Thyroid gland (tissue), 4 donors: ENCODE results near the gene NKD1. TPM values are rescaled to one million over a fixed set of nuclear protein-coding genes. Genes with fewer than 3 reads are reported as not detected.

Experiments used
- DNase-seq, 2 donors: peaks; one replicate each; pipeline ENCODE4 v3.0.0-alpha.2; 2019
- H3K27ac ChIP-seq, 3 donors: fragments of 200-600 bp; sonication (generic); 1 replicate in 2 of 3; 2 replicates in 1 of 3; pipeline ENCODE4 v1.5.1; 2016 to 2019; ENCODE audit warnings: mild to moderate bottlenecking in 1 of 3, moderate library complexity in 1 of 3
- H3K27me3 ChIP-seq: fragments of 200-600 bp; sonication (generic); one replicate; pipeline ENCODE4 v1.5.1; 2019
- H3K36me3 ChIP-seq, 2 donors: fragments of 200-600 bp; sonication (generic); one replicate each; pipeline ENCODE4 v1.5.1; 2016 to 2019
- H3K4me1 ChIP-seq, 2 donors: fragments of 200-600 bp; sonication (generic); one replicate each; pipeline ENCODE4 v1.5.1; 2017 to 2019
- H3K4me3 ChIP-seq, 3 donors: fragments of 200-600 bp; sonication (generic); replicated peaks in 1 of 3; 1 replicate in 2 of 3; 2 replicates in 1 of 3; pipeline ENCODE4 v1.5.1; 2016; ENCODE audit warnings: mild to moderate bottlenecking in 1 of 3
- H3K9me3 ChIP-seq: fragments of 200-600 bp; sonication (generic); one replicate; pipeline ENCODE4 v1.5.1; 2017
- CTCF ChIP-seq, 6 experiments: fragments of 200-600 bp in 3 of 6; fragments of 450-650 bp in 3 of 6; sonication (generic) in 3 of 6; IDR thresholded peaks; one replicate each; pipeline ENCODE4 v1.5.1; 2016 to 2019; ENCODE audit warnings: antibody characterized with exemption in 6 of 6, mild to moderate bottlenecking in 2 of 6, inconsistent platforms in 1 of 6, moderate library complexity in 1 of 6
- POLR2A ChIP-seq, 2 donors: fragments of 450-650 bp; IDR thresholded peaks; one replicate each; pipeline ENCODE4 v1.6.1; 2017; ENCODE audit warnings: antibody characterized with exemption in 2 of 2, mild to moderate bottlenecking in 2 of 2, moderate library complexity in 1 of 2
- WGBS, 2 donors: methylation state at CpG; one replicate each; pipeline ENCODE4 v1.1.5; 2017; 5-methylcytosine and 5-hydroxymethylcytosine counted together
- intact Hi-C: fragments of 100-400 bp; cut with DNase I; formaldehyde crosslinking; loops from one replicate; pipeline ENCODE4 v1.15.1; 2023
- total RNA-seq, 4 donors: library from RNA; depleted of rRNA; stranded (reverse); fragments of >200 nt; gene quantifications; one replicate each; pipeline ENCODE4 v1.2.3, GENCODE V29; 2016

Gene NKD1
- total RNA-seq, 4 donors from 2014 or later = 0.63 to 13.8 (median 1.1) TPM

DNA sequence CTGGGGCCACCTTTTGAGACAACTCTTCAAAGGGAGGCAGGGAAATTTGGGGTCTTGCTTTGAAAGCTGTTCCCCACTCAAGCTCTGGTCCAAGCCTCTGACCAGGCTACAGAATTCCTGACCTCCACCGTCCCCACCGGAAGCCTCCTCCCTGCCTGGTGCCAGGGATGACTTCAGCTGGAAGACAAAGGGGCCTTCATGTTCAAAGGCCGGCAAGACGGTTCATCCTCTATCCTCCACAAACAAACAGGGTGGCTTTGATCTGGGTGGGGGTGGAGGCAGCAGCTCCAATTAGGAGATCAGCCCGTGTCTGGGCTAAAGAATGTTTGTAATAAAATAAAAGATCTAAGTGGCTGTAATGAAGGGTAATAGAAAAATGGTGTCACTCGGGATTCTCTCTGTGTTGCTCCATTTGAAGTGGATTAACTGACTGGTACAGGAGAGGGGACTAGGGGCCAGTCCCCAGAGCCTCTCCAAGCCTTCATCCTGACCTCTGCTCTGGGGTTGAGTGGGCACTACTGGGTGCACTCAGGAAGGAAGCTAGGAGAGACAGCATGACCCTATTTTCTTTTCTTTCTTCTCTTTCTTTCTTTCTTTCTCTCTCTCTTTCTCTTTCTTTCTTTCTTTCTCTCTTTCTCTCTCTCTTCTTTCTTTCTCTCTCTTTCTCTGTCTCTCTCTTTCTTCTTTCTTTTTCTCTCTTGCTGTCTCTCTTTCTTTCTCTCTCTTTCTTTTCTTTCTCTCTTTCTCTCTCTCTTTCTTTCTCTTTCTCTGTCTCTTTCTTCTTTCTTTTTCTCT is 27.5 kb upstream of the NKD1 start:
- Histone ChIP-seq H3K27me3 (no peaks in the 10 kb centered on the region), H3K4me3 (no peak overlapping the region), H3K36me3 (no peaks in the 10 kb centered on the region), H3K4me1 (no peaks in the 10 kb centered on the region), H3K9me3 (no peaks in the 10 kb centered on the region), H3K27ac (no peak overlapping the region)
- no peak for DNase-seq
- intact Hi-C loops = no loop called here
- no peak for TF ChIP-seq CTCF (IDR thresholded peaks at IDR 0.05)
- TF ChIP-seq POLR2A (IDR thresholded peaks at IDR 0.05) = no peak
- WGBS, 2 donors = 40 to 52% methylated on average over 6 of the region's 6 CpGs

DNA sequence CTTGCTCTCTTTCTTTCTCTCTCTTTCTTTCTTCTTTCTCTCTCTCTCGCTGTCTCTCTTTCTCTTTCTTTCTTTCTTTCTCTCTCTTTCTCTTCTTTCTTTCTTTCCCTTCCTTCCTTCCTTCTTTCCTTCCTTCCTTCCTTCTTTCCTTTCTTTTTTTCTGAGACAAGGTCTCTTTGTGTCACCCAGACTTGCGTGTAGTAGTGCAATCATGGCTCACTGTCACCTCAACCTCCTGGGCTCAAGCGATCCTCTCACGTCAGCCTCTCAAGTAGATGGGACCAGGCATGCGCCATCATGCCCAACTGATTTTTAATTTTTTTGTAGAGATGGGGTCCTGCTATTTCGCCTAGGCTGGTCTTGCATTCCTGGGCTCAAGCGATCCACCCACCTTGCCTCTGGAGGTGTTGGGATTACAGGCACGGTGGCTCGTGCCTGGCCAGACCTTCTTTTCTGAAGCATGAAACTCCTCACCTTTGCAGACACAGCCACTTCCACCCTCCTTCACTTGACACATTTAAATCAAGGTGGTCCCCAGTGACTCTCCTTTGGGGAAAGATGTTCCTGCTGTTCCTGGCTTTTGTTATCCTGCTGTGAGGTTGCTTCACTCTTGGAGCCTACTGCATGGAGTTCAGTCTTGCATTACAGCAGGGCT is 26.8 kb upstream of the NKD1 start:
- no peaks in the 10 kb centered on the region for H3K36me3 ChIP-seq
- no peak for DNase-seq
- intact Hi-C loops = no loop called here
- no peak overlapping the region for H3K4me3 ChIP-seq
- TF ChIP-seq POLR2A (IDR thresholded peaks at IDR 0.05) (no peak), CTCF (IDR thresholded peaks at IDR 0.05) (no peak)
- H3K4me1 ChIP-seq = no peaks in the 10 kb centered on the region
- no peaks in the 10 kb centered on the region for H3K9me3 ChIP-seq
- WGBS, 2 donors = 93 to 94% methylated on average over 9 of the region's 9 CpGs
- H3K27ac ChIP-seq = no peak overlapping the region
- H3K27me3 ChIP-seq = no peaks in the 10 kb centered on the region

DNA sequence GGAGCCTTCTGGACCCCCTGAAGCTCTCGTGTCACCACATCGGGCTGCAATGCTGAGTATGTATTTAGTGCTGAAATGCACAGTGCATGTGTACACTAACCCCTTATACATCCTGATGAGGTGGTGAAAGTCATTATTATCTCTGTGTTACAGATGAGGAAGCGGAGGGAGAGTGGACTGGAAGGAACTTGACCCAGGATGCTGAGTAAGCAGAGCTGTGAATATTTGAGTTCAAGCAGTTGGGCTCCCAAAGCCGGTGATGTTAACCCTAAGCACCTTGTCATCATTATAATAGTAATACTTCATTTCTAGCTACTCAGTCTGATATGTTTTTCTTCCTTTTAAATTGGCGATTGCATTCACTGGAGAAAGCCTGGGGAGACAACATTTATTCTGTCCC is 25.9 kb upstream of the NKD1 start:
- H3K27me3 ChIP-seq = no peaks in the 10 kb centered on the region
- H3K27ac ChIP-seq = no peak overlapping the region
- H3K4me3 ChIP-seq = no peak overlapping the region
- WGBS, 2 donors = 84 to 92% methylated on average over 5 of the region's 5 CpGs
- TF ChIP-seq CTCF (IDR thresholded peaks at IDR 0.05) = no peak
- TF ChIP-seq POLR2A (IDR thresholded peaks at IDR 0.05) = no peak
- H3K4me1 ChIP-seq = no peaks in the 10 kb centered on the region
- DNase-seq = no peak
- no peaks in the 10 kb centered on the region for H3K9me3 ChIP-seq
- no peaks in the 10 kb centered on the region for H3K36me3 ChIP-seq
- intact Hi-C loops = no loop called here

DNA sequence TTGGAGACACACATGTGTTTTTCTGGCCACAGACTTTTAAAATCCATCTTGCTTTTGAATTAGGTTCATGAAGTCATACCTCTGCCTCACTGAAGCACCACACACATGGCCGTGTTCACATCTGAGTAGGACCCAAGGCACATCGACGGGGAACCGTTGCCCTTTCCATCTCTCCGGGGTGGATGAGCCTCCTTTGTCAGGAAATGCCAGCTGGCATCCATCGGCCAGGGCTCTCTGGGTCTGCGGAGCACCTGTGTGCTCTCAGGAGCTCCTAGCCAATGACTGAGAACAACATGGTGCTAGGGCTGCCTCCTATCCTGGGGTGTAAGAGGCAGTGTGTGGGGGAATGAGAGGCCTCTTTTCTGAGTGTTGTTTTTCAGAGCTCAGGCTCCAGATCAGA is 24.5 kb upstream of the NKD1 start:
- Histone ChIP-seq H3K27me3 (no peaks in the 10 kb centered on the region), H3K36me3 (no peaks in the 10 kb centered on the region), H3K27ac (no peak overlapping the region), H3K4me3 (no peak overlapping the region), H3K4me1 (no peaks in the 10 kb centered on the region), H3K9me3 (no peaks in the 10 kb centered on the region)
- TF ChIP-seq POLR2A (IDR thresholded peaks at IDR 0.05) = no peak
- TF ChIP-seq CTCF (IDR thresholded peaks at IDR 0.05) = no peak
- DNase-seq = no peak
- 95 to 96% methylated on average over 6 to 7 of the region's 7 CpGs for WGBS, 2 donors
- intact Hi-C loops = no loop called here

GRCh38 chr16:50525262-50525661 is 22.9 kb upstream of the NKD1 start:
- no peaks in the 10 kb centered on the region for H3K9me3 ChIP-seq
- no peak overlapping the region for H3K27ac ChIP-seq
- intact Hi-C loops = no loop called here
- 94 to 95% methylated on average over 3 of the region's 3 CpGs for WGBS, 2 donors
- no peak overlapping the region for H3K4me3 ChIP-seq
- no peaks in the 10 kb centered on the region for H3K4me1 ChIP-seq
- no peaks in the 10 kb centered on the region for H3K36me3 ChIP-seq
- no peak for DNase-seq
- H3K27me3 ChIP-seq = no peaks in the 10 kb centered on the region
- no peak for TF ChIP-seq POLR2A (IDR thresholded peaks at IDR 0.05)
- no peak for TF ChIP-seq CTCF (IDR thresholded peaks at IDR 0.05)
